NCI-H526 treated with DMSO at 0.1 percent for 48 hours (cell line): ENCODE data around the gene BAG1.

Source experiments
- DNase-seq: peaks from one replicate; lab custom pipeline; 2025; lab: John Stamatoyannopoulos, UW

The BAG1 gene

DNA sequence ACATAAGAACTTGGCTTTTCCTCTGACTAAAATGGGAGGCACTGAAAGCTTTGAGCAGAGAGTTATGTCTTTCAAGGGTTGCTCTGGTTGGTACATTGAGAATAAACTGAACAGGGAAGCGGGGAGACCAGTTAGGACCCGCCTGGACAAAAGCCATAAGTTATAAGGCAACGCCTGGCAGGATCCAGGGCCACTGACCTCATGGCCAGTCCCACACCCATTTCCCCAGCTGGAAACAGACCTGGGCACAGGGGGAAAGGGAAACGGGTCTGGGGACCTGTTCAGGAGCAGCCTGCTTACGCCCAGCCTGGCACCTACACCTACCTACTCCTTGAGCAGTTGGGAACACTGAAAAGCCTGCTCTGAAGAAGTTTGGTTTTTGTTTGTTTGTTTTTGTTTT is 23.2 kb downstream of the BAG1 start:
- DNase-seq, result no peak

DNA sequence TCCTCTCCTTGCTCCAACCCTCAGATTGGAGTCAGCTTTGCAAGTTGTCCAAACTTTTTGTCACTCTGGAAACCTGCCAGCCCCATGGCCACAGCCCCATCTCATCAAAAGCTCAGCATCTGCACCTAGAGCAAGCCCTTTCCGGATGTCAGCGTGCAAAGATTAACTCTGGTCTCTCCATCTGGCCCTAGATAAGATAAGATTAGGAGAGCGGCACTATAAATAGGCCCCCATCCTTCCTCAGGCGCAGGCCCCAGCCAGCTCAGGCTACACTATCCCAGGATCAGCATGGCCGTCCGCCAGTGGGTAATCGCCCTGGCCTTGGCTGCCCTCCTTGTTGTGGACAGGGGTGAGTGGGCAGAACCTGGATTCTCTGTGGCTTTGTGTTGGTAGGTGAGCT is 24.6 kb downstream of the BAG1 start, which contains the start of gene SPINK4:
Gene SPINK4 (plus strand): TSS at position 247 of the 400 bp plus-strand sequence. CDS start 42 bp downstream, at position 289.
- DNase-seq, result no peak

DNA sequence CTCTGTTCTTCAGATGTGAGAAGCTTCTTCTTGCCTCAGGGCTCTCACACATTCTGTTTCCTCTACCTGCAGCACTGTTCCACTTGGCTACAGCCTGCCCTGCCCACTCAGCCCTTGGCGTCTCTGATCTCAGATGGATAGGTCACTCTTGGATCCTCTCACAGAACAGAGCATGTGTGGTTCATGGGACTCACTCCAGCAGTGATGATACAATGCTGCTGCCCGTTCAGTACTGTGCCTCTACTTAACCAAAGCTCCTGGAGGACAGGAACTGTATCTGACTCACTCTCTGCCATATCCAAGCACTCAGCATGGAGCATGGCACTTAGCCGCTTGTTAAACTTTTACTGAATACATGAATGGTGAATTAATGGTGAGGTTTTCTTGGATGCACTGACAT is 27.9 kb downstream of the BAG1 start:
- no peak for DNase-seq

DNA sequence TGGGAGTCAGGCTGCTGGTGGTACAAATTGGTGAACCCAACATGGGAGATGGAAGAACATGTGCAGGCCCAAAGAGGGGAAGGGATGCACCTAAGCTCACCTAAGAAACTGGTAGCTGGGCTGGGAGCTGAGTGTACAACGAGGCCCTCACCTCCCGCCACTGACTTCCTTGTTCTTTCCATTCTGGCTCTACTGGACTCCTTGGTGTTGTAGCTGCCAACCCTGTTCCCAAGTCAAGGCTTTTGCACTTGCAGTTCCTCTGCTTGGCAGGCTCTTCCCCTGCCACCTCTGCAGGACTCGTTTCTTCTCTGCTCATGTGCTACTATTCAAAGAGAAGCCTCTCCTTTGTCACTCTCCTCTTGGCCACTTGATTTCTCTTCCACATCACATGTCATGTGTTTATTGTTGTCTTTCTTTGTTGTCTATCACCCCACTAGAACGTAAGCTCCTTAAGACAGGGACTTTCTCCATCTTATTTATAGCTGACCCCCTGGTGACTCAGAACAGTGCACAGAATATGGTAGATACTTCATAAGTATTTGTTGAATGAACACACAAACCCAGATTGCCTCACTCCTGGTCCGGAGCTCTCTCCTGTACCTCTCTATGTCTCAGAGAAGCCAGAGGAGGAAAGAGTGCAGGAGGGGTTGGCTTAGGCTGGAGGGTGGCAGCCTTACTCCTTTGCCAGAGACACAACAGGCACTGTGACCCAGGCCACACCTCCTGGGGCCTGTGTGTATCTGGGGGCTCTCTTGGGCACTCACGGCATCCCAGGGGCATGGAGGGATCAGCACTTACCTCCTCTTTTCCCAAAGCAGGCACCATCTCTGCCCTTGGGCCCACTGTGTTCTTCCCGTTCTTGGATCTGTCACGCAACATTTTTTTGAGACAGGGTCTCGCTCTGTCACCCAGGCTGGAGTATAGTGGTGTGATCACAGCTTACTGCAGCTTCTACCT is 29.7 kb downstream of the BAG1 start:
- no peak for DNase-seq

DNA sequence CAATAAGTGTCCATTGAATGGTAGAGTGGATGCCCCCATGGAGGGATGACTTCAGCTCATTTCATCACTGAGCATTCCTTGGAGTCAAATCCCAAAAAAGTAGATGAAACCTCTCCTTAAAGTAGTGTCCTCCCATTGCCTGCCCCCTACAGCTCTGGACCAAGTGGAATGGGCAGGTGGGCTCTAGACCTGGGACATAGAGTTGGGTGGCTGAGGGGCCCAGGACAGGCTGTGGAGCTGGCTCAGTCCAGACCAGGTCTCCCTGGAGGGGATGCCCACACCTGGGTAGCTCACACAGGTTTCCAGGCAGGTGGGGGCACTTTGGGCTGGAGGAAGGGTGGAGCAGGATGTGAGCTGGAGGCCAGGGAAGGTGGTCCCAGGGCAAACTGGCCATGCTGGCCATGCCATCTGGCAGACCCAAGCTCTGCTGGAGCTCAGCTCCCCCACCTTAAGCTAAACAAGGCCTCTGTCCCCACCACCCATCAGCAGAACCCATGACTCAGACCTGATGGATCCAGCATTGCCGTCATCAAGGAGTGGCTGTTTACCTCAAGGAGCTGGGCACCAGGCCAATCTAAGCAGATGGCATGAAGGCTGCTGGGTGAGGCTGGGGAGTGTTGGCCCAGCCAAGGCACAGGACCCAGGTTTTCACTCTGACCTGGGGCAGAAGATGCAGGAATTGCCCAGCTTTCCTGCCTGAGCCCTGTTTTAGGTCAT is 30.7 kb downstream of the BAG1 start:
- DNase-seq, result no peak

DNA sequence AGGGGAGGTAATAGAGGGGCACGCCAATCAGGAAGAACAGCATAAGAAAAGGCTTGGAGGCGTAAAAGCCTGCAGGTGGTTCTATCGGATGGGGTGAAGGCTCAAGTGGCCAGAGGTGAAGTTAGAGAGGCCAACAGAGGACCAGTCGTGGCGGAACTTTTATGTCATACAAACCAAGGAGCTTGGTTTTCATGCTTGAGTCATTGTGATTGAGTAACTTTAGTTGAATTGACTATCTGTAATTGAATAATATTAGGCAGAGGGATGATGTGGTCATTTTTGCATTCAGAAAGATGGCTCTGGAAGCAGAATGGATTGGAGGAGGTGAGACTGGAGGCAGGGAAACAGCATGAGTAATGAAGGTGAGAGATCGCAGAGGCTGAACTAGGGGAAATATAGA is 31.7 kb downstream of the BAG1 start:
- DNase-seq, result no peak

DNA sequence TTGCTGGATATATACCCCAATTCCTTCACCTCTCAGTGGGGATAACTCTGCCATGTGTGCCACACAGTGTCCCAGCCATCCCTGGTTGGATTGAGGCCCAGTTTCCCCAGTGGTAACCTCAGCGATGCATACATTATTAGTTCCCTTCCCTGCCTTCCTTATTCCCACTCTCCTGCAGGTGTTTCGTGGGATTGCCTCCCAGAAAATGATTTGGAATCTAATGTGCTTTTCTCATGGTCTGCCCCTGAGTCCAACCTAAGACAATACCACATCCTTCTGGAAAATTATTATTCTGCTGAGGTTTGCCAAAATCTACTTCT is 32.9 kb downstream of the BAG1 start:
- DNase-seq, result no peak

DNA sequence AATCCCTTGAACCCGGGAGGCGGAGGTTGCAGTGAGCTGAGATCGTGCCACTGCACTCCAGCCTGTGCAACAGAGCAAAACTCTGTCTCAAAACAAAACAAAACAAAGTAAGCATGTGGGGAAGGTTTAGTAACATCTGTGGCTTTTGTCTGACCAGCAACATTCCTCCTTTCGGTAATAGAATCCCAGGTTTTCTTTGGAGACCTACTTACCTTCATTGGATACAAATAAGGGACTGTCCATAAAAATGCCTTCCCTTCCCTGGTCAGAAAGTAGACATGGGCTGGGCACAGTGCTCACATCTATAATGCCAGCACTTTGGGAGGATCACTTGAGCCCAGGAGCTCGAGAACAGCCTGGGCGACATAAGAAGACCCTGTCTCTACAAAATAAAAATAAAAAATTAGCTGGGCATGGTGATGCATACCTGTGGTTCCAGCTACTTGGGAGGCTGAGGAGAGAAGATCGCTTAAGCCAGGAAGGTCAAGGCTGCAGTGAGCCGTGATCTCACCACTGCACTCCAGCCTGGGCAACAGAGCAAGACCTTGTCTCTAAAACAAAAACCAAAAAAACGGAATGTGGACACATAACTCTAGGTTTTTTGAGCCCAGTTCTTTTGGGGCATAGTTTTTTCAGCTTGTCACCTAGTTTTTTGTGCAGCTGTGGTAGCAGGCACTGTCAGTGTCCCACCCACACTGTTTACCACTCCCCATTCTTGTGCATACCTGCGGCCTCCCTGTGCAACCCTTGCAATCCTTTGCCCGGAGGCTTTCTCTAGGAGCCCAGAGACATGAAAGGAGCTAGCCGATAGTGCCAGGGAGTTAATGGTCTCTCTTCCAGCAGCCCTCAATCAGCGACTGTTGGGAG is 33.5 kb downstream of the BAG1 start:
- DNase-seq, result no peak

DNA sequence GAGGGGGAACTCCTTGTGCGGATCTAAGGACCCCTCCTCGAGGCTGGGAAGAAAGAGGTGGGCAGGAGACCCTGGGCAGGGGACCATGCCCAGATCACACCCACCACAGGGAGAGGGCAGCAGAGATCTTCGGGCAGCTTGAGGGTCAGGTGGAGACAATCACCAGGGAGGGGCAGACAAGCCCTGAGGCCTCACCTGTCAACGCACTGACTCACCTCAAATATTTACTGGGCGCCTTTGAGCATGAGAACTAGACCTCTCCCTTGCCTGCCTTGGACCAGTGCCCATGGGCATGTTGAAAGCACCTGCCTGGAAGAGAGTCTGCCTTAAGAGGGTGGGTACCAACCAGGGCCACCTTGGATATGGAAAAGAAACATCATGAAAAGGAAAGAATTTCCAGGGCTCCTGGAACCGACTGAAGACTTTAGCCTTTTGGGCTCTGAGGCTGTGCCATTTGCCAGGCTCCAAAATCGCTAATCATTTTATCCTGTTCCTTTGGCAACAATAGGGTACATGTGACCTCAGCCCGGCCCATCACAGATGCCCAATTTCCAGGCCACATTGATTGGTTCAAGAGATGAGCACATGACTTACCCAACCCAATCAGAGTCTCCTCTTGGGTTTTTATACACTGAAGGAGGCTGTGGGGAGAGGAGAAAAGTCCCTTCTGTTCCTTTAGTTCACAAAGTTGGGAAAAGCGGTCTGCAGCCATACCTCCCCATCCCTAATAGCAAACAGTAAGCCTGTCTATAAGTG is 35.0 kb downstream of the BAG1 start:
- DNase-seq, result no peak

DNA sequence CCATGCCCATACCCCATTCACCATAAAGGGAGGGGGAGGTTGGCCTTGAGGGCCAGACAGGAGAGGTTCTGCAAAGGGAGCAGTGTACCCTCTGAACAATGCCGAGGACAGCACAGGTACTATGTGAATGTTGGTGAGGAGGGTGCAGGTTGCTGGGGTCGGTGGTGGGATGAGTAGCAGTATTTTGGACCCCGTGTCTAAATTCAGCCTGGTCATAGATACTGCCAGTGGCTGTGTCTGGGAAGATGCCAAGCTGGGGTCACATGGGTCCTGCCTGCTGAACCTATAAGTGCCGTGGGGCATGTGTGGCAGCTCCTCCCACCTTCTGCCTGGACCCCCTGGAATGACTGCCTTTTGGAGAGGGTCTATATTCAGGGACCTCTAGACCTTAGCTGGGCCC is 35.9 kb downstream of the BAG1 start:
- DNase-seq, result no peak

DNA sequence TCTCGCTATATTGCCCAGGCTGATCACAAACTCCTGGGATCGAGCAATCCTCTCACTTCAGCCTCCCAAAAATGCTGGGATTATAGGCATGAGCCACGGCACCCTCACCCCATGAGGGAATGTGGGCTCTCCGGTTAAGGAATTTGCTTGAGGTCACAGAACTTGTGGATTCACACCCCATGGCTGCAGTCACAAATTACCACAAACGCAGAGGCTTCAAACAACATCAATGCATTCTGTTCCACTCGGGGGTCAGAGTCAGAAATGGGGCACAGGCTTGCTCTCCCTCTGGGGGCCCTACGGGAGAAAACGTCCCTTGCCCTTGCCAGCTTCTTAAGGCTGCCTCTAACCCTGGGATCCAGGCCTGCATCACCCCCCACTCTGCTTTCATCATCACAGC is 36.8 kb downstream of the BAG1 start:
- DNase-seq, result no peak

DNA sequence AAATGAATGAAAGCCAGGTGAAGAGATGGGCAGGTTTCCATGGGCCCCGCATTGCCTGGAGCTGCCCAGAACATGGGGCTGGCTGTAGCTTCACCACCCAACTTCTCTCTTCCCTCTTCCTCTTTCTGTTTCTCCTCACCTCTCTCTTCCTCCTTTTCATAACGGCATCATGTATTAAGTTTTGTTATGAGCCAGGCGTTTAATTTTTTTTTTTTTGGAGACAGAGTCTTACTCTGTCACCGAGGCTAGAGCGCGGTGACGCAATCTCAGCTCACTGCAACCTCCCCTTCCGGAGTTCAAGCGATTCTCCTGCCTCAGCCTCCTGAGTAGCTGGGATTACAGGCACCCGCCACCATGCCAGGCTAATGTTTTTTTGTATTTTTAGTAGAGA is 37.5 kb downstream of the BAG1 start:
- DNase-seq, result no peak

DNA sequence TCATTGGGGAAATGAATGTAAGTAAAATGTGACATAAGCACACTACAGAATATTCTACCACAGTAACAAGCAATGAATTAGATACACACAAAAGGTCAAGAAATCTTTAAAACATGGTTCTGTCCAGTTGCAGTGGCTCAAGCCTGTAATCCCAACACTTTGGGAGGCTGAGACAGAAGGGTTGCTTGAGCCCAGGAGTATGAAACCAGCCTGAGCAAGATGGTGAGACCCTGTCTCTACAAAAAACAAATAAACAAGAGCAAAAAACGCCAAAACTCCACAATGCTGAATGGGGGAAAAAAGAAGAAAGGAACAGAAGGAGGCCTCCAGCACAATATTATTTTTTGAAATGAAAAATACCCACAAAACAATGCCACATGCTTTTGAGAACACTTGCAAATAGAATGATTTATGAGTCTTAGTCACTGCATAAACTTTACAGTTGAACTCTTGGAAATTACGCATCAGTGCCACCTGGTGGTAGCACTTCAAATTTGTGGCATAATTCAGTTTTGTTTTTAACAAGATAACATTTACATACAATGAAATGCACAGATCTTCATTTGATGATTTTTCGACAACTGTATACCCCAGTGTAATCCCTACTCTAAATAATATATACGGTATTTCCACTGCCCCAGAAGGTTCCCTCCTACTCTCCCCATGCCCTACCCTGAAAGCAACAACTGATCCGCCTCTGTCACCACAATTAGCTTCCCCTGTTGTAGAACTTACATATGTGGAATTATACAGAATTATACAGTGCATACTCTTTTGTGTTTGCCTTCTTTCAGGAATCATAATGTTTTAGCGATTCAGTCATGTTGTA is 39.0 kb downstream of the BAG1 start:
- peak; percentile 37 for DNase-seq

DNA sequence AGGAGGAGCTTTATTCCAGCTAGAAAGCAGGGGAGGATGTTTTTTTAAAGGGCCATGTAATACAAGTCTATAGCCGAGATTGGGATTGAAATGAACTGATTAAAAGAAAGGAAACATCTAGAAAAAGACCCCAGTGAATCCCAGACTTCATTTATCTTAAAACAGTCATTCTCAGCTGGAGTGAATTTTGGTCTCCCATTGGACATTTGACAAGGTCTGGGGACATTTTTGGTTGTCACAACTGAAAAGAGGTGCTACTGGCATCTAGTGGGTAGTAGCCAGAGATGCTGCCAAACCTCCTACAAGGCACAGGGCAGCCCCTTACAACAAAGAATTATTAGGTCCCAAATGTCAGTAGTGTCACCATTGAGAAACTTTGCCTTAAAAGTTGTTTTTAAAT is 40.8 kb downstream of the BAG1 start:
- DNase-seq, result no peak

DNA sequence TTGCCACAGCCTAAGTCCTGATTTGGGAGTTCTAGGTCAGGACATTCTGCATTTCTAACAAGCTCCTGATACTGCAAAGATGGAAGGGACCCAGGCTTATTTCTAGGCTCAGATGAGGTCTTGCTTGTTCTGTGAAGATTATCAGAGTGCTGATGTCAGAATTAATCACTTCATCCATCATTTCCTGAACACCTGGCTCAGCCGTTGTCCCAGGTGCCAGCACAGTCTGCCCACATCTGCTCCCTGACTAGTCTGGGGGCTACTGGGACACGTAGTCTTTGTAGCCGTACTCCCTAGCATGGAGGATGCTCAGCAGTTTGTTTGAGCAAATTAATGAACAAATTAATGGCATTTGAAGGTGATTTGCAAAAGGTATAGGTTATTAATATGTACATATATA is 42.5 kb downstream of the BAG1 start:
- DNase-seq, result no peak

DNA sequence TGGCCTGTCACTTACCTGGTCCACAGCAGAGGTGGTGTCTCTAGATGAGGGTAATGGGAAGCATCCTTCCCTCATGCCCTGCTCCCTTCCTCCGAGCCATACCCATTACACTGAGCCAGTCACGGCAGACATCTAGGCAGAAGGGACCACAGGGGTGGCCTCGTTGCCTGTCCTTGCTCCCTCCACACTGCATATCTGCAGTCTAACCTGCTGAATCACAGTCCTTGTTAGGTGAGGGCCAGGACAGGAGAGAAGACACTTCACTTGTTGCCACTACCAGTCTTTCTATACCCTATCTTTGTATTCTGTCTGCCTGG is 43.0 kb downstream of the BAG1 start:
- DNase-seq, result no peak

DNA sequence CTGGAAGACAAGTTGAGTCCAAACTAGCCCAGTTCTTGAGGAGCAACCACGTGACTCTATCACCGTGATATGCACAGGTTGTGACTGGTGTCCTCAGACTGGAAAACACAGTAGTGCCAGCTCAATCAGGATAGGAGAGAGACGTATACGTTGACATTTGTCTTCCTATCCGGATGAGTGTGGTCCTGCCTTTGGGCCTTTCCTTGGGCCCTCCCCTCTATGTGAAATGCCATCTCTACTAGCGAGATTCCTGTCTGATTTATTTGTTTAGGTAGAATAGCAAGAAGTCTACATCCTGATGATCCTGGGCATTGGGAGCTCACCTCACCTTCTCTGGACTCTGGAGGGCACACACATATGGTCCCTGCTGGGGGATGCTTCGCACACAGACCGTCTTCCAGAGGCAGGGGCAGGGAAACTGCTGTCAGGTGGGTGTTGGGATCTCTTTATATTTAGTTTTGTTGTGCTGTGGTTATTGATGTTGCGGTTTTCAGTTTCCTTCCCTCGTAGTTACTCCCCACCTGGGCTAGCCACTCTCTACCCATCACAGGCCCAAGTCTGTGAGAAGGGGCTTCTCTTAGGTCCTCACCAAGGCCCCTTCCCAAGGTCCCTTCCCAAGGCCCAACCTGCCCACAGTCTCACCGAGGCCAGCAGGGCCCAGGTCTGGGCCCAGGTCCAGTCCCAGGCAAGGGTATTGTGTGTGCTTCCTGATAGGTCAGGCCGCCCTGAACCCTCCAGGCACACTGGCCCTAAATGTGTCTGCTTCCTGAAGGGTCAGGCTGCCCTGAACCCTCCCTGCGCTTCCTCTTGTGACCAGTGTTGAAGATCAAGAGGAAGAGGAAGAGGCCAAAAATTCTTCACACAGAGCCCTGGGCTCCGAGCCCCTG is 43.6 kb downstream of the BAG1 start:
- no peak for DNase-seq

DNA sequence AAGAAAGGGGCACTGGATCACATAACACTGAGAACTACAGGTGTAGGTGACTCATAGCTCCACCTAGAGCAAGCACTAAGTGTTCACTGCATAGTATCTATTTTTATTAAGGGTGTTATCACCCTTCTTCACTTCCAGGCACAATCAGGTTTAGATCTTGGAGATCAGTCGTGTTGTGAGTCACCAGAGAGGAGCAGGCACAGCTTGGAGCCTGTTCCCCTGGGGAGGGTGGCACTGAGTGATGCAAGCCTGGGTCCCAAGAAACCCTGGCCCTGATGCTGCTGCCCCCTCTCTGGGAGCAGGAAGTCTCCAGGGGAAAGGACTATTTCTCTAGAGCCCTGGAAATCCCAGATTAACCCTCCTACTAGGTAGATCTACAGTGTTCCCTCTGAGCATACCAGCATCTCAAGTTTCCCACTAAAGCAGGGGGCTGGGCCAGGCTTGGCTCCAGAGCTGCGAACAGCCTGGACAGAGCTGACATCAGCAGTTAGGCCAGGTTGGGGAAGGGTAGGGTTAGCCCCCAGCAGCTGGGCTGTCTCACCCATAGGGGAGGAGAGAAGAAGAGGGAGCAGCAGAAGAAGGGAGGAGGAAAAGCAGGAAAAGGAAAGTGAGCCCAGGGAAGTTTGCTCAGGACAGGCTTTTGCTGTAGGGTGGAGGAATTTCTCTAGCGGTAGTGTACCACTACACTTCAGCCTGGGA is 52.7 kb downstream of the BAG1 start:
- no peak for DNase-seq

DNA sequence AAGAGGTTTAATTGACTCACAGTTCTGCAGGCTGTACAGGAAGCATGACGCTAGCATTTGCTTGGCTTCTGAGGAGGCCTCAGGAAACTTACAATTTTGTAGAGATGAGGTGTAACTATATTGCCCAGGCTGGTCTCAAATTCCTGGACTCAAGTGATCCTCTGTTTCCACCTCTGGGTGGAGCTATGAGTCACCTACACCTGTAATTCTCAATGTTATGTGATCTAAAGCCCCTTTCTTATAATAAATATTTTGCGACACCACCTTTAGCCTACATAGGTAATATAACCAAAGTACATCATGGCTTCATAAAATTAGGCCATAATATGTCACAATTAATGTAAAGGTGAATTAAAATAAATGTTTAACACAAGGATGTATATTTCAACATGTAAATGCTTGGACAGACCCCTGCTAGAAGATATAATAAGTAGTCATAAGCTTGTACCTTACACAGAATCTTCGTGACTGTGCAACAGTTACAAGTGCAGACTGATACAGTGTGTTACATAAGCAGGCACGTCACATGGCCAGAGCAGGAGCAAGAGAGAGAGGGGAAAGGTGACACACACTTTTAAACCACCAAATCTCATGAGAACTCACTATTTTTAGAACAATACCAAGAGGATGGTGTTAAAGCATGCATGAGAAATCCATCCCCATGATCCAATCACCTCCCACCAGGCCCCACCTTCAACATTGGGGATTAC is 54.3 kb downstream of the BAG1 start:
- no peak for DNase-seq
